ENCODE results near the gene GPR87.

GPR87 gene

GRCh38 chr3:151321526-151321925 lies 4.9 kb upstream of the GPR87 start:
- Histone ChIP-seq H3K4me3 (ENCODE audit: low read depth, low read length) (no peak overlapping the region), H3K4me1 (no peaks in the 10 kb centered on the region; the same call in 1 of the 2 replicates), H3K27me3 (no peaks in the 10 kb centered on the region), H3K36me3 (no peaks in the 10 kb centered on the region), H3K9me3 (no peaks in the 10 kb centered on the region)
- TF ChIP-seq CTCF (IDR thresholded peaks at IDR 0.05; ENCODE audit: low read depth, low read length) = no peak
- no peak for DNase-seq

GRCh38 chr3:151320131-151320530 lies 3.5 kb upstream of the GPR87 start:
- TF ChIP-seq CTCF (IDR thresholded peaks at IDR 0.05; ENCODE audit: low read depth, low read length) = no peak
- H3K9me3 ChIP-seq = no peaks in the 10 kb centered on the region
- no peaks in the 10 kb centered on the region for H3K36me3 ChIP-seq
- no peaks in the 10 kb centered on the region; the same call in 1 of the 2 replicates for H3K4me1 ChIP-seq
- no peak for DNase-seq
- no peak overlapping the region for H3K4me3 ChIP-seq (ENCODE audit: low read depth, low read length)
- no peaks in the 10 kb centered on the region for H3K27me3 ChIP-seq

GRCh38 chr3:151319628-151320027 lies 3.0 kb upstream of the GPR87 start:
- no peaks in the 10 kb centered on the region for H3K27me3 ChIP-seq
- no peaks in the 10 kb centered on the region for H3K9me3 ChIP-seq
- no peaks in the 10 kb centered on the region; the same call in 1 of the 2 replicates for H3K4me1 ChIP-seq
- DNase-seq = no peak
- H3K36me3 ChIP-seq = no peaks in the 10 kb centered on the region
- no peak overlapping the region for H3K4me3 ChIP-seq (ENCODE audit: low read depth, low read length)
- no peak for TF ChIP-seq CTCF (IDR thresholded peaks at IDR 0.05; ENCODE audit: low read depth, low read length)

GRCh38 chr3:151318991-151319390 lies 2.4 kb upstream of the GPR87 start:
- no peak for TF ChIP-seq CTCF (IDR thresholded peaks at IDR 0.05; ENCODE audit: low read depth, low read length)
- Histone ChIP-seq H3K27me3 (no peaks in the 10 kb centered on the region), H3K9me3 (no peaks in the 10 kb centered on the region), H3K36me3 (no peaks in the 10 kb centered on the region), H3K4me3 (ENCODE audit: low read depth, low read length) (no peak overlapping the region), H3K4me1 (no peaks in the 10 kb centered on the region; the same call in 1 of the 2 replicates)
- DNase-seq = no peak

DNA sequence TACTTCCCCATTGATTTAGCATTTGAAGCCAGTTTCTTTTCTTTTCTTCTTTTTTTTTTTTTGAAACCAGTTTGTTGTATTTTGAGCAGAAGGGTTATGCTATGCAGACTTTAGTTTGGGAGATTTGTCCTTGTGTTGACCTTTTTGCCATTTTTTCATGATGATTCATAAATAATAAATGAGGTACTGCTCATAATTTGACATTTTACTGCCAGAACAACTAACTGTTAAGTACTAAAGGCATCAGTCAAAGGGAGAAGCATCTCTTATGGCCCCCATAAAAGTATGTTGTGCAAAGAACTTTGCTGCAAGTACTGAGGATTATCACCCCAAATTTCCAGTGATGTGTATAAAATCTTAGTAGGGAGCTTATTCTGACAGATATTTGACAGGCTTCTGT lies 1.7 kb upstream of the GPR87 start:
- Histone ChIP-seq H3K4me3 (ENCODE audit: low read depth, low read length) (no peak overlapping the region), H3K36me3 (no peaks in the 10 kb centered on the region), H3K9me3 (no peaks in the 10 kb centered on the region), H3K27me3 (no peaks in the 10 kb centered on the region), H3K4me1 (no peaks in the 10 kb centered on the region; the same call in 1 of the 2 replicates)
- TF ChIP-seq CTCF (IDR thresholded peaks at IDR 0.05; ENCODE audit: low read depth, low read length) = no peak
- DNase-seq = no peak

DNA sequence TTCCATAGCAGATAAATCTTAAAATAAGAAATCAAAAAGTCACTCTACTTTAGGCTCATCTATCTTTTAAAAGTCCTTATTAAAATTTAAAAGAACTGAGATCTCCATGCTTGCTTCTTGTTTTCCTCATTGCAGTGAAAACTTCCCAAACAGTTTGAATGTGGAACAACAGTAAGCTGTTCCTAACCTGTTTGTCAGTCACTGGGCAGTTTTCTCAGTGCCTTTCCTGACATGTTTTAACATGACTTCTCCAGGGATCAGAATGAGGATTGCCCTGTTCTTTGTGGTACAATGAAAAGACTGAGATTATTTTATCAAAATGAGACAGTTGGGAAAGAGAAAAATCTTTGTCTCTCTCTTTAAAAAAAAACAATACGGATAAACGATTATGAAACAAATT lies 774 bp downstream of the GPR87 start:
- DNase-seq = no peak
- Histone ChIP-seq H3K27me3 (no peaks in the 10 kb centered on the region), H3K9me3 (no peaks in the 10 kb centered on the region), H3K4me1 (no peaks in the 10 kb centered on the region; the same call in 1 of the 2 replicates), H3K4me3 (ENCODE audit: low read depth, low read length) (no peak overlapping the region), H3K36me3 (no peaks in the 10 kb centered on the region)
- no peak for TF ChIP-seq CTCF (IDR thresholded peaks at IDR 0.05; ENCODE audit: low read depth, low read length)
